Upper lobe of left lung (tissue), 6 donors: Measurements from ENCODE around the gene PRKCH. TPM values are rescaled to one million over a fixed set of nuclear protein-coding genes. Genes with fewer than 3 reads are reported as not detected.

Experiments
- ATAC-seq, 2 donors: fragments of 200-7000 bp; cut with Tn5 transposase; one replicate each; pipeline ENCODE4 v1.9.1; 2022; ENCODE audit warnings: mild to moderate bottlenecking in 2 of 2, moderate library complexity in 2 of 2; ENCODE audit not compliant: low FRiP score in 2 of 2
- DNase-seq, 2 donors: peaks; one replicate each; pipeline ENCODE4 v3.0.0-alpha.2; 2019 to 2020
- H3K27ac ChIP-seq, 4 donors: fragments of 200-600 bp; sonication (generic); one replicate each; pipeline ENCODE4 v1.5.1; 2016 to 2019
- H3K27me3 ChIP-seq, 4 donors: fragments of 200-600 bp; sonication (generic); one replicate each; pipeline ENCODE4 v1.5.1; 2017 to 2019
- H3K36me3 ChIP-seq, 4 donors: fragments of 200-600 bp; sonication (generic); one replicate each; pipeline ENCODE4 v1.5.1; 2016 to 2019
- H3K4me1 ChIP-seq, 4 donors: fragments of 200-600 bp; sonication (generic); one replicate each; pipeline ENCODE4 v1.5.1; 2018 to 2019
- H3K4me3 ChIP-seq, 4 donors: fragments of 200-600 bp; sonication (generic); one replicate each; pipeline ENCODE4 v1.5.1; 2017 to 2019; ENCODE audit warnings: mild to moderate bottlenecking in 2 of 4, moderate library complexity in 1 of 4
- H3K9me3 ChIP-seq, 4 donors: fragments of 200-600 bp; sonication (generic); one replicate each; pipeline ENCODE4 v1.5.1; 2018 to 2019
- EP300 ChIP-seq, 4 donors: sonication (generic); formaldehyde crosslinking; IDR thresholded peaks; one replicate each; pipeline ENCODE4 v1.5.1; 2017; ENCODE audit warnings: antibody characterized with exemption in 4 of 4, control low read depth in 2 of 4
- POLR2A ChIP-seq, 4 donors: fragments of 450-650 bp; IDR thresholded peaks; one replicate each; pipeline ENCODE4 v1.5.1; 2016 to 2017; ENCODE audit warnings: antibody characterized with exemption in 4 of 4, mild to moderate bottlenecking in 2 of 4
- POLR2AphosphoS5 ChIP-seq, 2 donors: sonication (generic); formaldehyde crosslinking; IDR thresholded peaks; one replicate each; pipeline ENCODE4 v1.5.1; 2017; ENCODE audit warnings: antibody characterized with exemption in 2 of 2
- WGBS, 2 donors: methylation state at CpG; one replicate each; pipeline ENCODE4 v1.1.5; 2017 to 2018; 5-methylcytosine and 5-hydroxymethylcytosine counted together
- total RNA-seq, 6 donors: library from RNA; depleted of rRNA in 4 of 6; stranded (reverse); fragments of >200 nt in 4 of 6; gene quantifications; one replicate each; pipeline versions ENCODE4 v1.1.0 to v1.2.1, GENCODE V29; 2016 to 2021
- TF ChIP-seq, protein P1 (sequence below), 6 experiments: fragments of 450-650 bp in 4 of 6; fragments of 200-600 bp in 2 of 6; sonication (generic) in 2 of 6; IDR thresholded peaks; one replicate each; pipeline ENCODE4 v1.5.1; 2016 to 2019; ENCODE audit warnings: antibody characterized with exemption in 6 of 6
- donor health status: DM: no; HTN: no; CAD: no; lungs with moderate emphysema.
- donor health status: DM: no; HTN: yes; CAD: no; lungs with severe emphysema.

PRKCH gene
- total RNA-seq, 6 donors from 2014 or later = 54.0 to 102 (median 76.6) TPM

DNA sequence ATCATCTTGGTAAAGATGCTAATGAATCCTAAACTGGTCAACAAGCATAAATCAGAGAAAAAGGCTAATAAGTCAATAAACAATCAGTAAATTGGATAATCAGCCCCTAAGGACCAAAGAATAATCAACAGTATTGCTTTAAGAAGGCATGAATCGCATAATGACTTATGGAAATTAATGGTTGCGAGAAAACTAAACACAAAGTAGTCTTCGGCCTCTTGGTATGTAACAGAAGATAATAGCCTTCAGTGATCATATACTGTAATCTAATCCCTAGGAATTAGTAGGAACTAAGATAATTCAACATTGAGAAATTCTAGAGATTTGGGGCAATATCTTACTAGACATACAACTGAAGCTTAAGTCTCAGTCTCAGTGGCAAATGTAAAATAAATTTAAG, 122.1 kb downstream of the PRKCH start:
- TF ChIP-seq POLR2AphosphoS5 (IDR thresholded peaks at IDR 0.05) = no peak
- no peaks in the 10 kb centered on the region for H3K27me3 ChIP-seq
- no peak overlapping the region for H3K27ac ChIP-seq
- H3K4me3 ChIP-seq = no peak overlapping the region
- WGBS, 2 donors = 84 to 87% methylated on average over 3 of the region's 3 CpGs
- H3K36me3 ChIP-seq = peaks cover 0 to 9% (median 0%) of the 10 kb centered on the region in 4 donors
- no peak for ATAC-seq
- H3K4me1 ChIP-seq = peaks cover 27 to 52% (median 36%) of the 10 kb centered on the region in 4 donors
- DNase-seq = no peak
- H3K9me3 ChIP-seq = no peaks in the 10 kb centered on the region

DNA sequence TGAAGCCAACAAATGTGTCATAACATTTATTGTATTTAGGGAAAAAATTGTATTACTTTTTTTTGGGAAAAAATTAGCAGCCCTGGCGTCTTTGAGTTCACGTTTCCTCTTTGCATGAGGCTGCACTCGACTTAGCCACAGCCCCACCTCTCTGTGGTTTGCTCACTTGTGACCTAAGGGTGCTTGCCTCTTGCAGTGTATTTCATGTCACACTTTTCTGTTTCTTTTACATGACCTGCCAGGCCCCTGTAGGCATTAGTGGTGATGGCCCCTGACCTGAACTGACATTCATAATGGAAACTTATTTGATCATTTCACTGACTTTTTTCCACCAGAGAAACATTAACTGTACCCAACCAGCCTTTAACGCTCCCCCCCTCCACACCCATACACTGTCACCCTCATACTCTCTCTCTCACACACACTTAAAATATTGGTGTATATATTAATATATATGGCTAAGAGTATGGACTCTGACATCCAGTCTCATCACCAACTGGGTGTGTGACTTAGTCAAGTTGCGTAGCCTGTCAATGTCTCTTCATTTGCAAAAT, 122.9 kb downstream of the PRKCH start:
- no peaks in the 10 kb centered on the region for H3K27me3 ChIP-seq
- DNase-seq (peak in 1 of 2 donors; percentile 83), ATAC-seq (peak; percentile 69 to 70)
- TF ChIP-seq POLR2A (IDR thresholded peaks at IDR 0.05) = peak in 1 of 4 donors; percentile 11
- TF ChIP-seq EP300 (IDR thresholded peaks at IDR 0.05) = peak in 1 of 4 donors; percentile 46
- TF ChIP-seq, protein P1, sequence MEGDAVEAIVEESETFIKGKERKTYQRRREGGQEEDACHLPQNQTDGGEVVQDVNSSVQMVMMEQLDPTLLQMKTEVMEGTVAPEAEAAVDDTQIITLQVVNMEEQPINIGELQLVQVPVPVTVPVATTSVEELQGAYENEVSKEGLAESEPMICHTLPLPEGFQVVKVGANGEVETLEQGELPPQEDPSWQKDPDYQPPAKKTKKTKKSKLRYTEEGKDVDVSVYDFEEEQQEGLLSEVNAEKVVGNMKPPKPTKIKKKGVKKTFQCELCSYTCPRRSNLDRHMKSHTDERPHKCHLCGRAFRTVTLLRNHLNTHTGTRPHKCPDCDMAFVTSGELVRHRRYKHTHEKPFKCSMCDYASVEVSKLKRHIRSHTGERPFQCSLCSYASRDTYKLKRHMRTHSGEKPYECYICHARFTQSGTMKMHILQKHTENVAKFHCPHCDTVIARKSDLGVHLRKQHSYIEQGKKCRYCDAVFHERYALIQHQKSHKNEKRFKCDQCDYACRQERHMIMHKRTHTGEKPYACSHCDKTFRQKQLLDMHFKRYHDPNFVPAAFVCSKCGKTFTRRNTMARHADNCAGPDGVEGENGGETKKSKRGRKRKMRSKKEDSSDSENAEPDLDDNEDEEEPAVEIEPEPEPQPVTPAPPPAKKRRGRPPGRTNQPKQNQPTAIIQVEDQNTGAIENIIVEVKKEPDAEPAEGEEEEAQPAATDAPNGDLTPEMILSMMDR (IDR thresholded peaks at IDR 0.05) = no peak
- TF ChIP-seq POLR2AphosphoS5 (IDR thresholded peaks at IDR 0.05) = peak in 1 of 2 donors; percentile 42
- no peak overlapping the region for H3K27ac ChIP-seq
- H3K9me3 ChIP-seq = no peaks in the 10 kb centered on the region
- whole genome bisulfite sequencing, 2 donors = 47 to 58% methylated on average over 5 of the region's 5 CpGs
- peaks cover 20 to 44% (median 28%) of the 10 kb centered on the region in 4 donors for H3K4me1 ChIP-seq
- peaks cover 0 to 9% (median 0%) of the 10 kb centered on the region in 4 donors for H3K36me3 ChIP-seq
- no peak overlapping the region for H3K4me3 ChIP-seq

DNA sequence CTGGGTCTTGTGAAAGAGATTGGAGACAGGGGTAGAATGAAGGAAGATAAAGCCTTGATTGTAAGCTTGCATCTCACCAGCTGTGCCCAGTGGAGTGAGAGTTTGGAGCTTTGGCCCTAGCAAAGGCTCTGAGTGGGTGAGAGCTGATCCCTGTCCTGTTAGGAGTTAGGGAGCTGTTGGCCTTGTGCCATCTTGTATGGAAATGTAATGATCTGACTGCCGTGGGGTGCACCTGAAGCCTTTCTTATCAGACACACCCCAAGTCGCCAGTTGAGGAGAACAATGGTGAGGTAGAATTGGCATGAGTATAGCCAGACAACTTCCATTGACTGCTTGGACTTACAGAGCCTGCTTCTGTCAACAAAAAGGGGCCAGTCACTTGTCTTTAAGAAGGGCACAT, 130.1 kb downstream of the PRKCH start:
- ATAC-seq (no peak), DNase-seq (no peak)
- Histone ChIP-seq H3K36me3 (peaks cover 0 to 19% (median 3%) of the 10 kb centered on the region in 4 donors), H3K9me3 (no peaks in the 10 kb centered on the region), H3K27me3 (no peaks in the 10 kb centered on the region), H3K4me1 (peaks cover 5 to 27% (median 10%) of the 10 kb centered on the region in 4 donors), H3K4me3 (no peak overlapping the region), H3K27ac (no peak overlapping the region)
- 71 to 76% methylated on average over 2 of the region's 2 CpGs for WGBS, 2 donors
- TF ChIP-seq POLR2A (IDR thresholded peaks at IDR 0.05) (no peak), POLR2AphosphoS5 (IDR thresholded peaks at IDR 0.05) (no peak), EP300 (IDR thresholded peaks at IDR 0.05) (no peak)
- TF ChIP-seq, protein P1 (IDR thresholded peaks at IDR 0.05) = no peak

DNA sequence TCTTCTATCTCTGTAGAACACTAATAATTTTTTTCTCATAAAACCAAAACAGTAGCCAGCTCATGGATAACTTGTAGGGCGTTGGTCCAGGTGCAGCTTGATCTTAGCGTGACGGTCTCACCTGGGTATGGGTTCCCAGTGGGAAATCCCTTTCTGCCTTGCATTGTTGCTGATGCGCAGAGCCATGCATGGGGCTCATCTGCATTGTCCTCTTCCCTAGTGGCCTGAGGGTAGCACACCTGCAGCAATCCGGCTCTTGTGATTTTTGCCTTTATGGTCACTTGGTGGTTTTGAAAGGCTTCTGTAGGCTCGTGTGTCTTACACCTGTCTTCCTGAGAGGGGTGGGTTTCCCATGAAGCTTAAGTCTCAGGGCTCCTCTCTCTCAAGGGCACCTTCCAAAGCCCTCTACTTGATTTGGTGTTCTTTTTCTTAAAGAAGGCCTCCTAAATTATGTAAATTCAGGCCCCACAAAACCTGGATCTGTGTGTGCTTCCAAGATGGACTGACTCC, 130.6 kb downstream of the PRKCH start:
- WGBS, 2 donors = 91 to 97% methylated on average over 4 to 6 of the region's 6 CpGs
- H3K27ac ChIP-seq = peak overlapping the region in 1 of 4 donors; percentile 4

DNA sequence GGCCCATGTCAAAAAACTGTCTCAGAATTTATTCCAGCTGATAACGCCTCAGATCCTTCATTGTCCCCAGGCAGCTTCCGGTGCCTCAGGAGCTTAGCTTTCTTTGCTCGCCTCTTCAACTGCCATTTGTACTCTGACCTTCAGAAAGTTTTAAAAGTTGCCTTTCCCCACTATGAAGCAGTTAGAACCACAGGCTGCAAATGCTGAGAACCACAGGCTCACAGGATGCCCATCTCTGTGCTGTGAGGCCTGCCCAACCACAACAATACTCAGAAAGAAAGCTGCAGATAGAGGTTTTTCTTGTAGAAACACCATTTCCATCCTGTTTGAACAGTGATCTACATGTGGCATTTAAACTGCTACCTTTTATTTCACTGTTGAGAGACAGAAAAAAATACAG, 131.1 kb downstream of the PRKCH start:
- Histone ChIP-seq H3K27me3 (no peaks in the 10 kb centered on the region), H3K9me3 (no peaks in the 10 kb centered on the region), H3K36me3 (peaks cover 3 to 27% (median 9%) of the 10 kb centered on the region in 4 donors), H3K4me1 (peaks cover 5 to 33% (median 11%) of the 10 kb centered on the region in 4 donors), H3K27ac (peak overlapping the region in 1 of 4 donors; percentile 4), H3K4me3 (no peak overlapping the region)
- ATAC-seq (no peak), DNase-seq (no peak)
- WGBS, 2 donors = 74 to 87% methylated on average over 3 of the region's 3 CpGs
- TF ChIP-seq, protein P1 (IDR thresholded peaks at IDR 0.05) = no peak
- no peak for TF ChIP-seq POLR2A (IDR thresholded peaks at IDR 0.05)
- TF ChIP-seq EP300 (IDR thresholded peaks at IDR 0.05) = no peak
- no peak for TF ChIP-seq POLR2AphosphoS5 (IDR thresholded peaks at IDR 0.05)

More for the DNA sequence above, 130.6 kb downstream of the PRKCH start:
- TF ChIP-seq, protein P1 (IDR thresholded peaks at IDR 0.05) = no peak
- TF ChIP-seq POLR2AphosphoS5 (IDR thresholded peaks at IDR 0.05) (no peak), EP300 (IDR thresholded peaks at IDR 0.05) (no peak), POLR2A (IDR thresholded peaks at IDR 0.05) (no peak)
- no peaks in the 10 kb centered on the region for H3K9me3 ChIP-seq
- peaks cover 0 to 22% (median 4%) of the 10 kb centered on the region in 4 donors for H3K36me3 ChIP-seq
- ATAC-seq (no peak), DNase-seq (no peak)
- H3K4me1 ChIP-seq = peaks cover 5 to 32% (median 11%) of the 10 kb centered on the region in 4 donors
- no peaks in the 10 kb centered on the region for H3K27me3 ChIP-seq
- H3K4me3 ChIP-seq = no peak overlapping the region
